IMR-90 (cell line): ENCODE results near the gene RASL10A.

Experiments used
- BHLHE40 ChIP-seq: fragments of 150-350 bp; IDR thresholded peaks from 2 replicates; pipeline ENCODE4 v1.6.1; 2016; ENCODE audit warnings: mild to moderate bottlenecking, low read depth, low read length
- CEBPB ChIP-seq: IDR thresholded peaks from 2 replicates; pipeline ENCODE4 v1.6.1; 2012; ENCODE audit warnings: low read depth, low read length, improper control_type of control experiment
- CHD1 ChIP-seq: IDR thresholded peaks from 2 replicates; pipeline ENCODE4 v1.6.1; 2012; ENCODE audit warnings: low read depth, low read length, improper control_type of control experiment
- CTCF ChIP-seq: conservative IDR thresholded peaks from 2 replicates; pipeline ENCODE4 v1.5.1; 2012; ENCODE audit warnings: mild to moderate bottlenecking, low read depth, low read length, improper control_type of control experiment
- ELK1 ChIP-seq: fragments of 150-350 bp; IDR thresholded peaks from 2 replicates; pipeline ENCODE4 v1.6.1; 2016; ENCODE audit warnings: low read depth, mild to moderate bottlenecking, low read length, moderate library complexity, borderline replicate concordance
- MAFK ChIP-seq: IDR thresholded peaks from 2 replicates; pipeline ENCODE4 v1.6.1; 2012; ENCODE audit warnings: low read depth, low read length, improper control_type of control experiment
- MAZ ChIP-seq: IDR thresholded peaks from 2 replicates; pipeline ENCODE4 v1.6.1; 2012; ENCODE audit warnings: low read depth, mild to moderate bottlenecking, low read length, improper control_type of control experiment, moderate library complexity, borderline replicate concordance
- MXI1 ChIP-seq: IDR thresholded peaks from 2 replicates; pipeline ENCODE4 v1.6.1; 2012; ENCODE audit warnings: low read depth, mild to moderate bottlenecking, low read length, moderate library complexity, borderline replicate concordance
- POLR2A ChIP-seq: IDR thresholded peaks from 2 replicates; pipeline ENCODE4 v1.6.1; 2012; ENCODE audit warnings: mild to moderate bottlenecking, low read depth, low read length
- RAD21 ChIP-seq: IDR thresholded peaks from 2 replicates; pipeline ENCODE4 v1.6.1; 2012; ENCODE audit warnings: low read length, improper control_type of control experiment
- RCOR1 ChIP-seq: IDR thresholded peaks from 2 replicates; pipeline ENCODE4 v1.6.1; 2012; ENCODE audit warnings: mild to moderate bottlenecking, low read length, improper control_type of control experiment; ENCODE audit not compliant: insufficient replicate concordance
- RFX5 ChIP-seq: IDR thresholded peaks from 2 replicates; pipeline ENCODE4 v1.8.0; 2012; ENCODE audit warnings: low read depth, mild to moderate bottlenecking, low read length, moderate library complexity
- SMC3 ChIP-seq: fragments of 150-350 bp; IDR thresholded peaks from 2 replicates; pipeline ENCODE4 v1.6.1; 2016; ENCODE audit warnings: low read depth, mild to moderate bottlenecking, antibody characterized with exemption, low read length, moderate library complexity
- USF2 ChIP-seq: fragments of 150-350 bp; IDR thresholded peaks from 2 replicates; pipeline ENCODE4 v1.6.1; 2017; ENCODE audit warnings: mild to moderate bottlenecking, antibody characterized with exemption, low read length, low read depth

- no peak for TF ChIP-seq CTCF
- TF ChIP-seq USF2: no peak
- no peak for TF ChIP-seq POLR2A
- TF ChIP-seq SMC3: no peak
- no peak for TF ChIP-seq CEBPB
- no peak for TF ChIP-seq BHLHE40
- no peak for TF ChIP-seq RFX5
- TF ChIP-seq RAD21: no peak
- TF ChIP-seq RCOR1: no peak
- no peak for TF ChIP-seq MXI1
- TF ChIP-seq CHD1: no peak
- no peak for TF ChIP-seq ELK1
- no peak for TF ChIP-seq MAZ
- TF ChIP-seq MAFK: no peak
These were observed 23.1 kb downstream of the RASL10A start for GRCh38 chr22:29292379-29292778.
